ENCODE results near the gene CDH22.

GRCh38 chr20:46157076-46157592 is 151.2 kb downstream of the CDH22 start:
- TF ChIP-seq ELF4 (IDR thresholded peaks at IDR 0.05) (no peak), FOXM1 (IDR thresholded peaks at IDR 0.05; ENCODE audit: borderline replicate concordance) (no peak), BHLHE40 (IDR thresholded peaks at IDR 0.05; ENCODE audit: borderline replicate concordance) (no peak), PKNOX1 (IDR thresholded peaks at IDR 0.05) (no peak), FOXA1 (IDR thresholded peaks at IDR 0.05) (no peak), SUZ12 (IDR thresholded peaks at IDR 0.05) (no peak)
